Erythroblast (primary cell): ENCODE measurements around the gene ACSF3.

Experiments
- DNase-seq, 2 experiments: peaks; one replicate each; lab custom pipeline; 2025; lab: John Stamatoyannopoulos, UW
- GATA1 ChIP-seq: IDR thresholded peaks from 2 replicates; pipeline ENCODE4 v1.6.1; 2011; ENCODE audit warnings: low read depth, mild to moderate bottlenecking, control low read depth, low read length, moderate library complexity
- POLR2A ChIP-seq: IDR thresholded peaks from 2 replicates; pipeline ENCODE4 v1.6.1; 2011; ENCODE audit warnings: mild to moderate bottlenecking, low read length

Gene ACSF3

DNA sequence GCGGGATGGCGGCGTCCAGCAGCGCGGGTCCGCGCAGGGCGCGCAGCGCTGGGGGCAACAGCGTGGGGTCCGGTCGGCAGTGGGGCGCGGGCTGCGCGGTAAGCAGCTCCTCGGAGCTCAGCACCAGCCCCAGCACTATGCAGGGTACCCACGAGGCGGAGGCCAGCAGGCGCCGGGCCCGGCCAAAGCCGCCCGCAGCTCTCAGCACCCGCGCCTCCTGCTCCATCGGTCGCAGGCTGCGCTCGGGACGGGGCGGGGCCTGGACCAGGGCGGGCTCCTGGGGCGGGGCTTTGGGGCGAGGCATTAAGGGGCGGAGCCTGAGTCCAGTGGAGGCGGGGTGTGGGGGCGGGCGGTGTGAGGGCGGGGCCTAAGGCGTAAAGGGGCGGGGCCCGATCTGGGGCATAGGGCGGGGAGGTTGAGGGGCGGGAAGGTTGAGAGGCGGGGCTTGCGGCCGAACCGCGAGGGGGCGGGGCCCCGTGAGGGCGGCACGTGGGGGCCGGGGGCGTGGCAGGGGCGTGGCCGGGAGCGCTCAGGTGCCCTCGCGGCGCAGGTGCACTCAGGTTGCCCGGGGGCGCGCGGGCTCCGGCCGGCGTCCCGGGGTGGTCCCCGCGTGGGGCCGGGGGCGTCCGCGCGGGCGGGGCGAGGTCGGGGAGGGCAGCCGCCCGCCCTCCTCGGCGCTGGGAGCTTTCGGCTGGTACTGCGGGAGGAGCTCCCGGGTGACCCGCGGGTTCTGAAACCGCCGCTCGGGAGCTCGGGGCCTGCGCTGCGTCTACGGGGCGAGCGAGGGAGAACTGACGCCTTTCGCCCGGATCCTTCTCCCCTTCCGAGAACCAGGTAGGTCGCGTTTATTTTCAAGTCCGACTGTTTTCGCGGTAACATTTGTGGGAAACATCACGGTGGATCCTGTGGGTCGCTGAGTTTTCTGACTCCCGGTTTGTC is 108.1 kb downstream of the ACSF3 start:
- TF ChIP-seq POLR2A = no peak
- no peak for TF ChIP-seq GATA1
- peak; percentile 79 to 87 for DNase-seq

DNA sequence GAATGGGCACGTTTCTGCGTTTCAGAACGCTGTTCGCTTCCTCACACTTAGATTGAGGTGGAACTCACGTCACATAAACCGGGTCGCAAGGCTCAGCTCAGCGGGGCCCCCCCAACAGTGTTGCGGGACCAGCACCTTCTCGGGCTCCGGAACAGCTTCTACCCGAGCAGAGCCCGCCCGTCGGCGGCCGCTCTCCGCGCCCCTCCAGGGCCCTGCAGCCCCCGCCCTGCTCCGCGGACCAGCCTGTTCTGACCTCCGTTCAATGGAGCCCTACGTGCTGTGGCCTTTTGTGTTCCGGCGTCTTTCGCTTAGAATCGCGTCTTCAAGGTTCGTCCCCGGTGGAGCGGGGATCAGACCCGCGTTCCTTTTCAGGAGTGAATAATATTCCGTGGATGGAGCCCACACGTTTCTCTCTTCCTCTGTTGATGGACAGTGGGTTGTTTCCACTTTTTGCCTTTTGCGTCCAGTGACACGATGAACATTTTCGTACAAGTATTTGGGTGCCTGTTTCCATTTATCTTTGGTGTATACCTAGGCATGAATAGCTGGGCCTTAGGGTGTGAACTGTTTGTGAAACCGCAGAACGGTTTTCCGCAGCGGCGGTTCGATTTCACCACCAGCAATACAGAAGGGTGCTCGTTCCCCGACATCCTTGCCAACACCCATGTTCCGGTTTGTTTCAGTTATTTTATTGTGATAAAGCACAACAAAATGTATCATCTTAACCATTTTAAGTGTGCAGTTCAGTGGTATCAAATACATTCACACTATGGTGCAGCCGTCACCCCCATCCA is 109.0 kb downstream of the ACSF3 start:
- no peak for TF ChIP-seq POLR2A
- no peak for TF ChIP-seq GATA1
- no peak for DNase-seq
